GM12878 (cell line): ENCODE data around the gene DNPEP.

Experiments used
- ASH2L ChIP-seq: fragments of 300-600, 200-600 bp; sonication (generic); IDR thresholded peaks from 2 replicates; pipeline ENCODE4 v1.6.1; 2017; ENCODE audit warnings: low read depth, mild to moderate bottlenecking, borderline replicate concordance
- ATF3 ChIP-seq: IDR thresholded peaks from 2 replicates; pipeline ENCODE4 v1.6.1; 2011; ENCODE audit warnings: low read depth, mild to moderate bottlenecking, low read length, moderate library complexity, borderline replicate concordance; ENCODE audit errors: extremely low read depth
- CBFB ChIP-seq: IDR thresholded peaks from 2 replicates; pipeline ENCODE4 v1.6.1; 2016; ENCODE audit warnings: antibody characterized with exemption, low read depth
- CHD4 ChIP-seq: fragments of 200-600 bp; sonication (generic); IDR thresholded peaks from 2 replicates; pipeline ENCODE4 v1.6.1; 2016; ENCODE audit warnings: mild to moderate bottlenecking
- CTCF ChIP-seq, 3 experiments: IDR thresholded peaks in 2 of 3; conservative IDR thresholded peaks in 1 of 3; 2 replicates each; pipeline ENCODE4 v1.5.1; 2011; ENCODE audit warnings: low read depth in 3 of 3, low read length in 3 of 3, mild to moderate bottlenecking in 3 of 3, control low read depth in 2 of 3, moderate library complexity in 2 of 3, inconsistent platforms in 1 of 3, mixed read lengths in 1 of 3; ENCODE audit not compliant: control insufficient read depth in 2 of 3, insufficient read depth in 1 of 3; ENCODE audit errors: extremely low read depth in 1 of 3
- FOXM1 ChIP-seq: IDR thresholded peaks from 2 replicates; pipeline ENCODE4 v1.6.1; 2012; ENCODE audit warnings: low read depth, mild to moderate bottlenecking, inconsistent platforms, low read length, moderate library complexity
- HDAC6 ChIP-seq: fragments of 200-600 bp; sonication (generic); IDR thresholded peaks from one replicate; pipeline ENCODE4 v1.8.0; 2017; ENCODE audit warnings: antibody characterized with exemption; ENCODE audit not compliant: unreplicated experiment
- POLR2A ChIP-seq: IDR thresholded peaks from 2 replicates; pipeline ENCODE4 v1.6.1; 2011; ENCODE audit warnings: low read depth, mild to moderate bottlenecking, low read length
- SRF ChIP-seq, 2 experiments: IDR thresholded peaks; 2 replicates each; pipeline ENCODE4 v1.6.1; 2011; ENCODE audit warnings: low read depth in 2 of 2, low read length in 2 of 2, mild to moderate bottlenecking in 1 of 2, moderate library complexity in 1 of 2
- ZSCAN29 ChIP-seq: fragments of 450-650 bp; IDR thresholded peaks from 2 replicates; pipeline ENCODE4 v1.6.1; 2017; ENCODE audit warnings: mild to moderate bottlenecking, moderate library complexity

- TF ChIP-seq ZSCAN29 (no peak), FOXM1 (no peak), ASH2L (no peak), ATF3 (no peak), POLR2A (no peak), CTCF (IDR thresholded peaks at IDR 0.05 in 2 of 3, conservative IDR thresholded peaks at IDR 0.05 in 1 of 3; ENCODE audit: control insufficient read depth in 2 of 3, extremely low read depth in 1 of 3, insufficient read depth in 1 of 3, low read depth in 3 of 3, low read length in 3 of 3) (no peak), CBFB (no peak), HDAC6 (no peak), SRF (IDR thresholded peaks at IDR 0.05; ENCODE audit: low read depth in 2 of 2, low read length in 2 of 2) (no peak), CHD4 (no peak)
Observed at GRCh38 chr2:219323434-219323833, 64.3 kb downstream of the DNPEP start.
